HG03439 (cell line): ENCODE results near the gene NRN1L.
"Not testable (repeated sequence)": the region's sequence is repeated elsewhere in the genome, so short reads cannot be mapped to it uniquely, and the experiment has no call there.

Experiments
- ATAC-seq: cut with Tn5 transposase; IDR thresholded peaks from one replicate; pipeline ENCODE4 v1.9.1; 2021; ENCODE audit warnings: mild to moderate bottlenecking, moderate library complexity; ENCODE audit not compliant: unreplicated experiment

NRN1L gene

GRCh38 chr16:67860589-67861398 is 23.9 kb upstream of the NRN1L start:
- ATAC-seq = no peak

GRCh38 chr16:67861877-67862276 is 22.8 kb upstream of the NRN1L start:
- no peak for ATAC-seq

GRCh38 chr16:67862623-67863583 is 21.8 kb upstream of the NRN1L start:
- no peak for ATAC-seq

GRCh38 chr16:67864044-67864443 is 20.6 kb upstream of the NRN1L start:
- not testable (repeated sequence) for ATAC-seq

- ATAC-seq = no peak
These were observed 20.1 kb upstream of the NRN1L start for GRCh38 chr16:67864594-67864993.

GRCh38 chr16:67865318-67865717 is 19.4 kb upstream of the NRN1L start:
- no peak for ATAC-seq

GRCh38 chr16:67868290-67868689 is 16.4 kb upstream of the NRN1L start:
- no peak for ATAC-seq

- no peak for ATAC-seq
These were observed 15.0 kb upstream of the NRN1L start for GRCh38 chr16:67869653-67870052.

GRCh38 chr16:67871256-67871655 is 13.4 kb upstream of the NRN1L start:
- no peak for ATAC-seq

GRCh38 chr16:67872131-67872630 is 12.5 kb upstream of the NRN1L start:
- ATAC-seq = no peak

- ATAC-seq = peak; percentile 68
These were observed 11.9 kb upstream of the NRN1L start, which contains the start of gene EDC4 for GRCh38 chr16:67872631-67873434. TSS of gene EDC4 (plus strand) at chr16:67873052. CDS start at chr16:67873262, 210 bp downstream.

GRCh38 chr16:67873435-67874370 is 11.0 kb upstream of the NRN1L start:
- ATAC-seq = peak; percentile 21

GRCh38 chr16:67874372-67874771 is 10.3 kb upstream of the NRN1L start:
- no peak for ATAC-seq

- ATAC-seq = no peak
These were observed 7.6 kb upstream of the NRN1L start for GRCh38 chr16:67877064-67877463.

- ATAC-seq = no peak
These were observed 6.5 kb upstream of the NRN1L start for GRCh38 chr16:67878232-67878631.

GRCh38 chr16:67878846-67879245 is 5.8 kb upstream of the NRN1L start:
- no peak for ATAC-seq

GRCh38 chr16:67879462-67879861 is 5.2 kb upstream of the NRN1L start:
- no peak for ATAC-seq

GRCh38 chr16:67879936-67880335 is 4.7 kb upstream of the NRN1L start:
- ATAC-seq = no peak

- no peak for ATAC-seq
These were observed 4.1 kb upstream of the NRN1L start for GRCh38 chr16:67880584-67880983.
